Fibroblast of villous mesenchyme (primary cell): ENCODE measurements around the gene THOC5. TPM values are rescaled to one million over a fixed set of nuclear protein-coding genes. Genes with fewer than 3 reads are reported as not detected.

ENCODE experiments used
- DNase-seq: peaks from one replicate; pipeline ENCODE4 v3.0.0-alpha.2; 2010; ENCODE audit warnings: low read depth
- H3K4me3 ChIP-seq: 2 replicates; pipeline ENCODE4 v1.5.1; 2011; ENCODE audit warnings: low read depth, mild to moderate bottlenecking, low read length
- total RNA-seq: library from RNA; depleted of rRNA; stranded (reverse); fragments of >200 nt; gene quantifications from 2 replicates; pipeline ENCODE4 v1.2.3, GENCODE V29; 2012
- TF ChIP-seq, protein P1 (sequence below): IDR thresholded peaks from 2 replicates; pipeline ENCODE4 v1.5.1; 2012; ENCODE audit warnings: low read depth, mild to moderate bottlenecking, low read length; ENCODE audit not compliant: insufficient read depth

THOC5 gene
- total RNA-seq, 1 donor, result 37.6 TPM

DNA sequence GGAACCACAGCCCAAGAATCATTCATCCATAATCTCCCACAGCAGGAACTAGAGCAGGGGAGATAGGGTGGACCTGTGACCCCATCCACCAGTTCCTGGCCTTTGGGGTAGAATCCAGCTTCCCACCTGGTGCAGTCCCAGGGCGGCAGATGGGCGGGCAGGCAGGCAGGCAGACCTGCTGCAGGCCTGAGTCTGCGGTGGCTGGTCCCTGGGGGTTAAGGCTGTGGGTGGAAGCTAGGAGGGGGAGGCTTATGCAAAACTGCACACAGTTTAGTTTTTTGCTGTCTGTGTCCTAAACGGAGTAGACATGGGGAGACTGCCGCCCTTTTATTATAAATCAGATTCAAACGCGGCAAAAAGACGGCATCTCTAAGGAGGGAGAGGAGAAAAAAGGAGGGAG lies 78.0 kb downstream of the THOC5 start:
- no peak overlapping the region for H3K4me3 ChIP-seq
- no peak for DNase-seq
- TF ChIP-seq, protein P1, sequence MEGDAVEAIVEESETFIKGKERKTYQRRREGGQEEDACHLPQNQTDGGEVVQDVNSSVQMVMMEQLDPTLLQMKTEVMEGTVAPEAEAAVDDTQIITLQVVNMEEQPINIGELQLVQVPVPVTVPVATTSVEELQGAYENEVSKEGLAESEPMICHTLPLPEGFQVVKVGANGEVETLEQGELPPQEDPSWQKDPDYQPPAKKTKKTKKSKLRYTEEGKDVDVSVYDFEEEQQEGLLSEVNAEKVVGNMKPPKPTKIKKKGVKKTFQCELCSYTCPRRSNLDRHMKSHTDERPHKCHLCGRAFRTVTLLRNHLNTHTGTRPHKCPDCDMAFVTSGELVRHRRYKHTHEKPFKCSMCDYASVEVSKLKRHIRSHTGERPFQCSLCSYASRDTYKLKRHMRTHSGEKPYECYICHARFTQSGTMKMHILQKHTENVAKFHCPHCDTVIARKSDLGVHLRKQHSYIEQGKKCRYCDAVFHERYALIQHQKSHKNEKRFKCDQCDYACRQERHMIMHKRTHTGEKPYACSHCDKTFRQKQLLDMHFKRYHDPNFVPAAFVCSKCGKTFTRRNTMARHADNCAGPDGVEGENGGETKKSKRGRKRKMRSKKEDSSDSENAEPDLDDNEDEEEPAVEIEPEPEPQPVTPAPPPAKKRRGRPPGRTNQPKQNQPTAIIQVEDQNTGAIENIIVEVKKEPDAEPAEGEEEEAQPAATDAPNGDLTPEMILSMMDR, result no peak

DNA sequence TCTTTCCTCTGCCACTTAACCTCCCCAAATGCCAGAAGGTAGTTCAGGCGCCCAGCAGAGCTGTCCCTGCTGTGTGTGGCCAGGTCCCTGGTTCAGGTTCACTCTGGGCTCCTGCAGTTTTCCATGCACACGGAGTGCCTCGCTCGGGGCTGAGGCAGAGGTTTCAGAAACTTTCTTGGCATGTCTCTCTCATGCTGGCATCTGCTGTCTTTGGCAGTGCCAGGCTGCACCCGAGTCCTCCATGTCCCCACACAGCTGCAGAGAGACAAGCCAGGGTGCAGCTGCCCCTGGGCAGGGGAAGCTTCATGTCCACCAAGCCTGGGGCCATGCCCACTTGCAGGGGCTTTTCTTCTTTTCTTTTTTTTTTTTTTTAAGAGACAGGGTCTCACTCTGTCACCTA lies 80.6 kb downstream of the THOC5 start:
- DNase-seq, result no peak
- TF ChIP-seq, protein P1, result no peak
- H3K4me3 ChIP-seq, result no peak overlapping the region

DNA sequence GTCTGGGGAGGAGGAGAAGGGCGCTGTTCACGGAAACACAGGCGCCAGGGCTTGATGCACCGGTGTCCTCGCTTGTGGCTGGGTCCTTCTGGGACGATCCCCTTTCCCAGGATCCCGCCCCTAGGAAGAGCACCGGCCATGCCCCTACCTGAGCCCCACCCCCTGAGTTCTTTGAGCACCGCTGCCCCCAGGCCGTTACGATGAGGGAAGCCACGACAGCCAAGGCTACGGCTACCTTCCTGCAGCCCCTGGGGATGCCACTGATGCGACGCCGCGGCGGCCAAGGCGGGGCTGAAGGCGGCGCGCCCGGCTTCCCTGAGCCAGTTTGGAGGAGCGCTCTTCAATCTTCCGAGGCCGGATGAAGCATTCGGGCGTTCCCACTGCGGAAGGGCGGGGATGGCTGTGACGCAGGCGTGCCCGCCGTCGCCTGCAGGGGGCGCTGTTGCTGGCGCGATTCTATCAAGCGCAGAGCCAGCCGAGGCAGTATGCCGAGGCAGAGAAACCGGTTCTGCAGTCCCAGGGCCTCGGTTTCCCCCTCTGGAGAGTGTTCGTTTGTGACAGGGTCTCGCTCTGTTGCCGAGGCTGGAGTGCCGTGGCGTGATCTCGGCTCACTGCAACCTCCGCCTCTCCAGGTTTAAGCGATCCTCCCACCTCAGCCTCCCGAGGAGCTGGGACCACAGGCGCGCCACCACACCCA lies 83.2 kb downstream of the THOC5 start:
- TF ChIP-seq, protein P1, result peak; percentile 85
- peak overlapping the region; percentile 41 for H3K4me3 ChIP-seq
- peak; percentile 59 for DNase-seq

DNA sequence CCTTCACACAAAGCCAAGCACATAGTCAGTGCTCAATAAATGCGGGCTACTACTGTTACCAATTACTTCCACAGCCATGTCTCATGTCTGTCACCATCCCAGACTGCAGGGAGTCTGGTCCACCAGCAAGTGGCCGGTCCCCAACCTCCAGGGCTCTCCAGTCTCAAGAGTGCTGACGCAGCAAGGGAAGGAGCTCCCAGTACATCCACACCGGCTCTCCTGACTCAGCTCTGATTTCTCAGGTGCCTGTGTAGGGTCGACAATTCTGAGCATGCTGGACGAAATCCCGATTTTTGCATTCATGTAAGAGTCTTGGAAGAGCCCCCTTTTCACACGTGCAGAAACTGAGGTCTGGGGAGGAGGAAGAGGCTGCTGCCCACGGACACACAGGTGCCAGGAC lies 83.8 kb downstream of the THOC5 start:
- TF ChIP-seq, protein P1, result no peak
- no peak overlapping the region for H3K4me3 ChIP-seq
- DNase-seq, result no peak

DNA sequence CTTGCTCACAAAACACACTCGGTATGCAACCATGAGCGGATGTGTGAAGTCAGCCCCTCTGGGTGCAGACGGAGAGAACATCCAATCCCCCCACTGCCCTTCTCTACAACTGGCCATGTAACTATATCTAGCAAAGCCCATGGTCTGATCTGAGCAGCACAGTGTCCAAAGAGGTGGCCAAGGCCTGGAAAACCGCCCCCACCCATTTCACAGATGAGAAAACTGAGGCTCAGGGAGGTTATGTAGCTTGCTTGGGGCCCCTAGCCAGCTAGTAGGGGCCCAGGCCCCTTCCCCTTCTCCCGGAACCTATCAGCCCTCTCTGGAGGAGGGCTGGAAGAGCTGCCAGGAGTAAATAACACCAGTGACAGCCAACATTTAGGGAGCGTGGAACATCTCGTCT lies 89.0 kb downstream of the THOC5 start:
- H3K4me3 ChIP-seq, result no peak overlapping the region
- DNase-seq, result no peak
- TF ChIP-seq, protein P1, result no peak

DNA sequence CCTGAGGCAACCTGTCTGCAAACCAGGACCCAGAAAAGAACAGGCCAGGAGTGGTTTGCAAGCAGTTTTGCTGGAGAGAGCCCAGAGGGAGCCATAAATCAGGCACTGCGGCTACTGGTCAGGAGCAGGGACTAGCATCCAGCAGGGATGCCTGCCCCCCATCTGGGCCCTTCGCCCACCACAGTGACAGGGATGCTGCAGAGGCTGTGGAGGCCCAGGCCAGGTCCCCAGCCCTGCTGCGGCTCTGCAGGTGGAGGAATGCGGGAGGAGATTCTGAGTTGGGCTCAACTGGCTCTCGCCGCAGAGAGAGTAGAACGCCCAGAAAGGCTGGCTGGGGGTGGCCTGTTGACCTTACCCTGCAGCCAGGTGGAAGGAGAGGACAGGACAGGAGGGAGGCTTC lies 89.9 kb downstream of the THOC5 start:
- DNase-seq, result no peak
- TF ChIP-seq, protein P1, result no peak
- H3K4me3 ChIP-seq, result no peak overlapping the region

DNA sequence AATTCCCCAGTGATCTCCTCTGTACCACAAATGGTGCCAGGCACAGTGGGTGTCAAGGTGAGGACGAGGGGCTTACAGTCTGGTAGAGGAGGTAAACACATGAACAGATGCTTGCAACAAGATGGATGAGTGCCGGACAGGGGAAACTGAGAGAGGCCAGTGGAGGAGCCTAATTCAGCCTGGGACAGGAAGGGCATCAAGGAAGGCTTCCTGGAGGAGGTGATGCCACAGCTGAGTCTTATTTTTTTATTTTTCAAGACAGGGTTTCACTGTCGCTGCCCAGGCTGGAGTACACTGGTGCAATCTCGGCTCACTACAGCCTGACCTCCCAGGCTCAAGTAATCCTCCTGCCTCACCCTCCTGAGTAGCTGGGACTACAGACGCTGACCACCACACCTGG lies 92.3 kb downstream of the THOC5 start:
- TF ChIP-seq, protein P1, result no peak
- H3K4me3 ChIP-seq, result no peak overlapping the region
- no peak for DNase-seq
